ENCODE results near the gene SLC46A1.

GRCh38 chr17:28404461-28404811, 1.6 kb downstream of the SLC46A1 start:
- TF ChIP-seq POLR2AphosphoS5 (IDR thresholded peaks at IDR 0.05; ENCODE audit: low read depth, low read length) (no peak), POLR2A (IDR thresholded peaks at IDR 0.05; ENCODE audit: low read depth, low read length) (no peak)

All from GM12892 (cell line).